ENCODE data around the gene DRAM1. TPM values are rescaled to one million over a fixed set of nuclear protein-coding genes. Genes with fewer than 3 reads are reported as not detected.

The DRAM1 gene
- total and polyA plus RNA-seq, 2 donors (not counting 1 experiment from before 2014, with no cell fraction given), result 2.1 to 10.2 TPM

DNA sequence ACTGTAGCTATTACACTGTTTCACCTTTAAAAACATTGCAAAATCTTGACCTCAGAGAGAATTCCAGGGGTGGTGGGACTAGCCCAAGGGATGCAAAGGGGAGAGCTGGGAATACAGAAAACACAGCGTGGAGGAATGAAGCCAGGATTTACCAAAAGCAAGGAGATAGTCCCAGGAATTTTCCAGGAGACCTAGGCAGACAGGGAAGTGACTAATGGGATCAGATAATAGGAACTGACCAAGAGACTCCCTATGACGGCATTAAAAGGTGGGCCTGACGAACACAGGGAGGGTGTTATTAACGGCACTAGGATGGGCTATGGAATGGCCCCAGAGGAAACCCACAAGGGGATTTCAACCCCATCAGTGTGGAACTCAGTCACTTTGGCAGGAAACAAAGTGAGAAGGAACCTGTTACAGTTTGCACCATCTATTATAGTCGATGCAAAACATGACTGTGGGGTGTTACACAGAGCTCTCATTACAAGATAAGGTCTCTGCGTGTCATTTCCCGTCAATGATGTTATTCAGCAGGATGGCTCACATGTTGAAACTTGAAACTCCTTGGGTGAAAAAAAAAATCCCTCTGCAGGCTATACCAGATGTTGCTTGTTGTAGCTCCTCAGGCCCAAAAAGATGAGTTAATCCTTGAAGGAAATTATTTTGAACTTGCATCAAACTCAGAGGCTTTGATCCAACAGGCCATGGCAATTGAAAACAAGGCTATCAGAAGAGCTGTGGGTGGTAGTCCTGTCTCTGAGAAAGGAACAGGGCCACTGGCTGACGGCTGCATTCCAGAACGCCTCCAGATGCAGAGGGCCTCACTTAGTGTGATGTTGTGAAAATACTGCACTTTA lies 58.7 kb downstream of the DRAM1 start:
- peaks cover 82% of the 10 kb centered on the region for H3K4me1 Mint-ChIP-seq
- peak overlapping the region; percentile 6 for H3K9ac ChIP-seq (ENCODE audit: low read length)

More for the DNA sequence above, 58.7 kb downstream of the DRAM1 start:
- intact Hi-C loops (cut with micrococcal nuclease), result loop anchor here (5.0 kb wide), 2 partner anchors 186 to 881 kb away; partner anchors contain the start of genes NUP37 and PARPBP
- Histone ChIP-seq H3K27ac (ENCODE audit: low read length in 2 of 2) (peak overlapping the region; percentile 58 to 85), H3K4me2 (replicated peaks; ENCODE audit: low read depth, low read length, poor library complexity, severe bottlenecking) (peak overlapping the region; percentile 57), H3K4me3 (ENCODE audit: control extremely low read depth in 1 of 5, extremely low read depth in 1 of 5, insufficient read depth in 1 of 5, low read depth in 2 of 5, low read length in 4 of 5) (peak overlapping the region in 1 of 5 experiments; percentile 19), H3K27me3 (replicated peaks in 1 of 4; ENCODE audit: control extremely low read depth in 1 of 4, control insufficient read depth in 3 of 4, insufficient read depth in 4 of 4, low read length in 3 of 4) (no peaks in the 10 kb centered on the region), H3K79me2 (ENCODE audit: control insufficient read depth, insufficient read depth, low read length) (peaks cover 4% of the 10 kb centered on the region), H4K20me1 (ENCODE audit: control insufficient read depth, insufficient read depth, low read length, poor library complexity, severe bottlenecking) (no peaks in the 10 kb centered on the region), H3K9me3 (ENCODE audit: control extremely low read depth in 1 of 3, control insufficient read depth in 2 of 3, insufficient read depth in 1 of 3, low read length in 2 of 3) (no peaks in the 10 kb centered on the region), H3K4me1 (ENCODE audit: control insufficient read depth in 2 of 2, insufficient read depth in 2 of 2, low read length in 2 of 2) (peaks cover 72 to 76% of the 10 kb centered on the region in 2 donors), H3K36me3 (replicated peaks in 1 of 2; ENCODE audit: control extremely low read depth in 1 of 2, control insufficient read depth in 1 of 2, extremely low read depth in 1 of 2, insufficient read depth in 2 of 2, low read length in 1 of 2) (no peaks in the 10 kb centered on the region), H2AFZ (ENCODE audit: insufficient read depth, low read depth, low read length, poor library complexity, severe bottlenecking) (peak overlapping the region; percentile 39)
- peak; percentile 52 for ATAC-seq (ENCODE audit: low read depth)
- POLR2A ChIA-PET, result interaction anchor here (0.5 kb wide), 1 partner anchor 13 kb away, joined by 3 read pairs; no protein-coding TSS in a partner anchor
- peak; percentile 75 for DNase-seq
- Mint-ChIP-seq H3K4me3 (peak overlapping the region; percentile 62), H3K9me3 (ENCODE audit: insufficient read depth) (no peaks in the 10 kb centered on the region), H3K27me3 (no peaks in the 10 kb centered on the region), H3K27ac (peak overlapping the region; percentile 90)
- TF ChIP-seq EZH2 (IDR thresholded peaks at IDR 0.05; ENCODE audit: borderline replicate concordance, insufficient read depth, low read depth, low read length, poor library complexity, severe bottlenecking) (no peak), CTCF (IDR thresholded peaks at IDR 0.05) (no peak)
- 27% methylated on average over 7 of the region's 9 CpGs for WGBS (ENCODE audit: insufficient coverage)
- CTCF ChIA-PET, result interaction anchor here (0.6 to 12.0 kb wide), 11 partner anchors 9 to 768 kb away, joined by 3 to 89 read pairs (median 3); no protein-coding TSS in a partner anchor

All from B cell (primary cell).